Stomach (tissue), 9 donors: ENCODE data around the gene ENPP6. TPM values are rescaled to one million over a fixed set of nuclear protein-coding genes. Genes with fewer than 3 reads are reported as not detected.
A peak's percentile ranks its signal among the peaks of the same experiment; 100 is the strongest.

Experiments
- DNase-seq, 2 donors: peaks; one replicate each; pipeline versions ENCODE4 v3.0.0 to v3.0.0-alpha.2; 2013 to 2019
- H3K27ac ChIP-seq, 5 donors: fragments of 200-600 bp in 4 of 5; sonication (generic) in 4 of 5; one replicate each; pipeline ENCODE4 v1.5.1; 2013 to 2019; ENCODE audit warnings: mild to moderate bottlenecking in 1 of 5, moderate library complexity in 1 of 5
- H3K27me3 ChIP-seq, 3 donors: fragments of 200-600 bp; sonication (generic); one replicate each; pipeline ENCODE4 v1.5.1; 2017 to 2019; ENCODE audit warnings: mixed run types in 1 of 3
- H3K36me3 ChIP-seq, 4 donors: fragments of 200-600 bp; sonication (generic); 1 replicate in 3 of 4; 2 replicates in 1 of 4; pipeline ENCODE4 v1.5.1; 2016 to 2019
- H3K4me1 ChIP-seq, 4 donors: fragments of 200-600 bp; sonication (generic); one replicate each; pipeline ENCODE4 v1.5.1; 2016 to 2019
- H3K4me3 ChIP-seq, 4 donors: fragments of 200-600 bp; sonication (generic) in 3 of 4; one replicate each; pipeline ENCODE4 v1.5.1; 2016 to 2019; ENCODE audit warnings: mild to moderate bottlenecking in 1 of 4
- H3K9me3 ChIP-seq, 4 donors: fragments of 200-600 bp; sonication (generic); one replicate each; pipeline ENCODE4 v1.5.1; 2016 to 2019
- CTCF ChIP-seq, 7 experiments: fragments of 450-650 bp in 4 of 7; fragments of 200-600 bp in 3 of 7; sonication (generic) in 3 of 7; IDR thresholded peaks; one replicate each; pipeline ENCODE4 v1.5.1; 2016 to 2019; ENCODE audit warnings: antibody characterized with exemption in 7 of 7, control low read depth in 2 of 7, mild to moderate bottlenecking in 1 of 7
- EP300 ChIP-seq: sonication (generic); formaldehyde crosslinking; IDR thresholded peaks from one replicate; pipeline ENCODE4 v1.6.1; 2017; ENCODE audit warnings: antibody characterized with exemption
- POLR2A ChIP-seq, 4 donors: fragments of 450-650 bp; IDR thresholded peaks; one replicate each; pipeline ENCODE4 v1.6.1; 2016; ENCODE audit warnings: antibody characterized with exemption in 4 of 4, control low read depth in 2 of 4, mild to moderate bottlenecking in 1 of 4, moderate library complexity in 1 of 4
- POLR2AphosphoS5 ChIP-seq, 3 donors: sonication (generic); formaldehyde crosslinking; IDR thresholded peaks; one replicate each; pipeline ENCODE4 v1.6.1; 2016; ENCODE audit warnings: antibody characterized with exemption in 3 of 3
- WGBS, 5 donors: extraction: QIAGEN DNeasy Blood & Tissue Kit in 3 of 5; methylation state at CpG; one replicate each; pipeline versions ENCODE4 v1.1.5 to v1.1.7; 2013 to 2018; 5-methylcytosine and 5-hydroxymethylcytosine counted together
- intact Hi-C: fragments of 100-400 bp; cut with DNase I; formaldehyde crosslinking; loops from one replicate; pipeline ENCODE4 v1.15.1; 2023; ENCODE audit warnings: low total_unique reads
- polyA plus RNA-seq, 3 donors: library from polyadenylated mRNA; stranded (reverse); fragments of 200-250 nt; gene quantifications; one replicate each; pipeline ENCODE4 v1.2.3, GENCODE V29; 2013
- total RNA-seq, 5 donors: library from RNA; depleted of rRNA; stranded (reverse); fragments of >200 nt; gene quantifications; one replicate each; pipeline versions ENCODE4 v1.1.0 to v1.2.3, GENCODE V29; 2014 to 2016
- donor health status: healthy with polysubstance abuse.
- donor health status: Bipolar disorder and iron deficiency.
- donor health status: healthy.

Gene ENPP6
- total and polyA plus RNA-seq, 8 donors, result 0.25 to 3.5 (median 0.70) TPM; not detected in 4

DNA sequence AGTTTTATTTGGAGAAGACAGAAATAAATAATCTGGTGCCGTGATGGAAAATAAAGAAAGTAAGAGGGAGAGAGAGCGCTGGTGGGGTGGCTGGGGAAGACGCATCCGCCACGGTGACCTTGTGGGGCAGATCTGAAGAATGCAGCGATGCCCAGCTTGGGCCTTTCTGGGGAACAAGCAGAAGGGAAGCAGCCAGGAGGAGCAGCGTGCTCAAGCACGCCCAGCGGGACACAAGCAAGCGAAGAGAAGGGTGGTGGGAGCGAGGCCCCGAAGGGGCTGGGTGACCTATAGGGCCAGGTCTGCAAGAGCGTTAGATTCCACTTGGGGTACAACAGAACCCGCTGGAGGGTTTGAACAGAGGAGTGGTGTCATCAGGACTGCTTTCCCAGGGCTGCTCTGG lies 12.4 kb downstream of the ENPP6 start:
- H3K27me3 ChIP-seq, result peaks cover 0 to 5% (median 0%) of the 10 kb centered on the region in 3 donors
- no peak overlapping the region for H3K27ac ChIP-seq
- DNase-seq, result no peak
- no peaks in the 10 kb centered on the region for H3K36me3 ChIP-seq
- H3K4me3 ChIP-seq, result no peak overlapping the region
- TF ChIP-seq POLR2AphosphoS5 (IDR thresholded peaks at IDR 0.05), result no peak
- no peak for TF ChIP-seq POLR2A (IDR thresholded peaks at IDR 0.05)
- TF ChIP-seq EP300, result no peak
- TF ChIP-seq CTCF (IDR thresholded peaks at IDR 0.05), result no peak
- intact Hi-C loops, result no loop called here
- 94 to 97% (median 95%) methylated on average over 14 of the region's 14 CpGs for WGBS, 5 donors
- no peaks in the 10 kb centered on the region for H3K9me3 ChIP-seq
- H3K4me1 ChIP-seq, result peaks cover 5 to 18% (median 9%) of the 10 kb centered on the region in 4 donors

GRCh38 chr4:184203300-184203699 lies 14.4 kb downstream of the ENPP6 start:
- peaks cover 5 to 18% (median 9%) of the 10 kb centered on the region in 4 donors for H3K4me1 ChIP-seq
- intact Hi-C loops, result no loop called here
- no peaks in the 10 kb centered on the region for H3K36me3 ChIP-seq
- WGBS, 5 donors, result 91 to 99% (median 96%) methylated on average over 6 of the region's 6 CpGs
- no peak for DNase-seq
- H3K27ac ChIP-seq, result no peak overlapping the region
- no peak for TF ChIP-seq POLR2AphosphoS5 (IDR thresholded peaks at IDR 0.05)
- H3K9me3 ChIP-seq, result no peaks in the 10 kb centered on the region
- H3K4me3 ChIP-seq, result no peak overlapping the region
- H3K27me3 ChIP-seq, result peaks cover 0 to 5% (median 0%) of the 10 kb centered on the region in 3 donors

DNA sequence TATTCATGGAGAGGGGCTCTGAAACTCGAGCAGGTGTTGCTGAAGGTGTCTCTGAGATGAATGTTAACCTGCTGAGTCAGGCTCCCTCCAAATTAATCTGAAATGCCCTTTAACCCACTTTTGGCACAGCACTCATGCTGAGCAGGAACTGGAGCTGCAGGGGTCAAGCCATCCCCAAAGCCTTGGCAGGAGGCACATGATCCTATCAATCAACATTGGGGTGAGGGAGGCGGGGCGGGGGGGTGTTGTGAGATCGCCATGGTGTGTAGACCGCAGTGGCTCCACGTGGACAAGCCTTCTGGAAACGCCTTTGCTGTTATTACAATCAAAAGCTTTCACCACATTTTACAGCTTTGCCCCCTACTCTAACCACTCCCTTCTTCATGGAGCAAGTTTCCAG lies 16.5 kb downstream of the ENPP6 start:
- Histone ChIP-seq H3K4me1 (peaks cover 5 to 18% (median 10%) of the 10 kb centered on the region in 4 donors), H3K4me3 (no peak overlapping the region), H3K27ac (peak overlapping the region in 3 of 5 donors; percentile 2 to 75 (median 30)), H3K9me3 (no peaks in the 10 kb centered on the region), H3K36me3 (no peaks in the 10 kb centered on the region), H3K27me3 (peaks cover 0 to 5% (median 0%) of the 10 kb centered on the region in 3 donors)
- intact Hi-C loops, result no loop called here
- peak; percentile 41 to 85 for DNase-seq
- WGBS, 5 donors, result 21 to 49% (median 35%) methylated on average over 7 of the region's 7 CpGs
- TF ChIP-seq POLR2AphosphoS5 (IDR thresholded peaks at IDR 0.05), result peak in 1 of 3 donors; percentile 48
- no peak for TF ChIP-seq CTCF (IDR thresholded peaks at IDR 0.05)

DNA sequence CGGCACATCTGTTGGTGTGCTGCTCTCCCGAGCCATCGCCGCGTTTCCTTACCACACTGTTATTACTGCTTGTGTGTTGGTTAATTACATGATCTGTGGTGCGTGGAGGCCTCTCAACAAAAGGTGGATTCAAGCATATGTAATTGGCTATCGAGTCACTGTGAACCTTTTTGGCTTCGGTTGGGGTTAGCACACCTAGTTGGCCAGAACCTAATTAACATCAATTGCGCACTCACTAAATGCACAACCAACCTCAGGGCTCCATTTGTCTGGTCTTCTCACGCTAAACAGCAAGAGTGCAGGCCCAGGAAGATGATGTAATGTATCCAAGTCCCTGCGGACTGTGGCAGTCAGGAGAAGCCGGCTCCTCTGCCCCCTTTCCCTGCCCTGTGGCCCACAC lies 17.4 kb downstream of the ENPP6 start:
- Histone ChIP-seq H3K27me3 (peaks cover 0 to 2% (median 0%) of the 10 kb centered on the region in 3 donors), H3K4me1 (peaks cover 5 to 18% (median 10%) of the 10 kb centered on the region in 4 donors), H3K9me3 (no peaks in the 10 kb centered on the region), H3K36me3 (no peaks in the 10 kb centered on the region), H3K4me3 (no peak overlapping the region), H3K27ac (no peak overlapping the region)
- DNase-seq, result no peak
- 81 to 91% (median 84%) methylated on average over 12 of the region's 12 CpGs for WGBS, 5 donors
- no peak for TF ChIP-seq EP300
- no peak for TF ChIP-seq POLR2A (IDR thresholded peaks at IDR 0.05)
- intact Hi-C loops, result no loop called here

GRCh38 chr4:184199780-184200179 lies 17.9 kb downstream of the ENPP6 start:
- H3K27me3 ChIP-seq, result no peaks in the 10 kb centered on the region
- no peaks in the 10 kb centered on the region for H3K36me3 ChIP-seq
- no peak overlapping the region for H3K4me3 ChIP-seq
- TF ChIP-seq CTCF (IDR thresholded peaks at IDR 0.05), result no peak
- no peak for TF ChIP-seq POLR2AphosphoS5 (IDR thresholded peaks at IDR 0.05)
- TF ChIP-seq EP300, result no peak
- no peak for TF ChIP-seq POLR2A (IDR thresholded peaks at IDR 0.05)
- WGBS, 5 donors, result 86 to 96% (median 91%) methylated on average over 5 of the region's 5 CpGs
- intact Hi-C loops, result no loop called here
- DNase-seq, result no peak
- peaks cover 5 to 18% (median 10%) of the 10 kb centered on the region in 4 donors for H3K4me1 ChIP-seq
- H3K27ac ChIP-seq, result no peak overlapping the region
- H3K9me3 ChIP-seq, result no peaks in the 10 kb centered on the region
